ENCODE data around the gene SEMA3A. TPM values are rescaled to one million over a fixed set of nuclear protein-coding genes. Genes with fewer than 3 reads are reported as not detected.

SEMA3A gene
- total and polyA plus RNA-seq, 2 of the 13 experiments (the other 11 are each of a cell fraction or from before 2014, with no cell fraction given): 0.29 to 1.2 TPM

GRCh38 chr7:84218681-84219080 is 24.1 kb upstream of the SEMA3A start:
- in situ Hi-C loops (cut with HindIII; ENCODE audit: extremely low pct_ligation_motif_present, low pct_unique_long_range_greater_than_20kb) (no loop called here), intact Hi-C loops (cut with micrococcal nuclease; ENCODE audit: unreplicated experiment) (no loop called here)
- Histone ChIP-seq H3K36me3 (replicated peaks in 1 of 2; ENCODE audit: control insufficient read depth in 1 of 2, insufficient read depth in 2 of 2, low read length in 2 of 2) (no peaks in the 10 kb centered on the region), H3K79me2 (ENCODE audit: insufficient read depth, low read length) (no peaks in the 10 kb centered on the region), H3K9ac (ENCODE audit: insufficient read depth, low read depth, low read length) (no peak overlapping the region), H3K9me3 (ENCODE audit: low read length) (no peaks in the 10 kb centered on the region), H3K27ac (ENCODE audit: extremely low read length, insufficient read depth, low read length) (no peak overlapping the region), H3K4me1 (ENCODE audit: insufficient read depth, low read length) (no peaks in the 10 kb centered on the region), H2AFZ (ENCODE audit: low read length) (no peak overlapping the region), H3K4me2 (ENCODE audit: low read depth, low read length) (no peak overlapping the region), H3K4me3 (replicated peaks in 1 of 3; ENCODE audit: insufficient read depth in 1 of 3, low read depth in 2 of 3, low read length in 3 of 3) (no peak overlapping the region), H3K27me3 (ENCODE audit: control insufficient read depth in 1 of 2, insufficient read depth in 2 of 2, low read length in 2 of 2) (no peaks in the 10 kb centered on the region), H4K20me1 (ENCODE audit: insufficient read depth, low read length) (no peaks in the 10 kb centered on the region)
- BruUV-seq (replicated peaks): no TSS peak
- ChIA-PET POLR2A (no interaction called here), CTCF (ENCODE audit: low intra/inter-chr PET ratio, low total read pairs) (no interaction called here)
- TF ChIP-seq BCLAF1 (IDR thresholded peaks at IDR 0.05): no peak
- no peak for TF ChIP-seq ZBTB49 (CRISPR knock-in tag; IDR thresholded peaks at IDR 0.05; ENCODE audit: borderline replicate concordance)
- no peak for TF ChIP-seq PCBP2 (optimal IDR thresholded peaks at IDR 0.05; ENCODE audit: low read depth, low read length, poor library complexity, severe bottlenecking)
- TF ChIP-seq SP2 (CRISPR knock-in tag; IDR thresholded peaks at IDR 0.05): no peak
- no peak for TF ChIP-seq ZNF772 (CRISPR knock-in tag; IDR thresholded peaks at IDR 0.05)
- TF ChIP-seq ZBTB3 (CRISPR knock-in tag; IDR thresholded peaks at IDR 0.05; ENCODE audit: borderline replicate concordance, low read depth): no peak
- TF ChIP-seq ZNF343 (CRISPR knock-in tag; IDR thresholded peaks at IDR 0.05): no peak
- no peak for TF ChIP-seq U2AF2 (IDR thresholded peaks at IDR 0.05; ENCODE audit: low read depth, low read length)
- no peak for TF ChIP-seq SOX5 (CRISPR knock-in tag; IDR thresholded peaks at IDR 0.05; ENCODE audit: borderline replicate concordance)
- no peak for TF ChIP-seq ZNF160 (CRISPR knock-in tag; IDR thresholded peaks at IDR 0.05)
- TF ChIP-seq YY1 (IDR thresholded peaks at IDR 0.05; ENCODE audit: insufficient read depth, insufficient replicate concordance, low read depth, low read length): no peak
- TF ChIP-seq DBP (CRISPR knock-in tag; IDR thresholded peaks at IDR 0.05; ENCODE audit: not compliant biosample characterization): no peak
- 0% methylated on average over 2 of the region's 2 CpGs for WGBS (ENCODE audit: low lambda C conversion rate)
- ATAC-seq (no peak), FAIRE-seq (no peak), DNase-seq (ENCODE audit: low spot score) (no peak)
